MCF 10A (cell line): ENCODE measurements around the gene ARHGAP10. TPM values are rescaled to one million over a fixed set of nuclear protein-coding genes. Genes with fewer than 3 reads are reported as not detected.

ENCODE experiments used
- BruUV-seq: library from RNA; stranded (reverse); fragments of 400-500 nt; replicated peaks from 2 replicates; lab custom pipeline; 2021; lab: Mats Ljungman, UMichigan
- CTCF ChIA-PET: fragments of 300-600 bp; sonication (Branson Sonifier 250); formaldehyde crosslinking; extraction: SDS; loops from one replicate; lab custom pipeline; 2021; ENCODE audit warnings: antibody characterized with exemption, inconsistent platforms; lab: Yijun Ruan, JAX
- POLR2A ChIA-PET: fragments of 300-600, 350-650 bp; sonication (Branson Sonifier 250); formaldehyde crosslinking; extraction: SDS; loops from one replicate; lab custom pipeline; 2020; ENCODE audit warnings: antibody characterized with exemption, inconsistent platforms; lab: Yijun Ruan, JAX
- DNase-seq: peaks from one replicate; pipeline ENCODE4 v3.0.0-alpha.2; 2018; ENCODE audit not compliant: unreplicated experiment
- H3K27ac Mint-ChIP-seq: one replicate; pipeline ENCODE4 v1.8.0; 2022; ENCODE audit warnings: mild to moderate bottlenecking, low read depth, mixed read lengths; ENCODE audit not compliant: unreplicated experiment
- H3K27me3 Mint-ChIP-seq: one replicate; pipeline ENCODE4 v1.8.0; 2022; ENCODE audit warnings: mixed read lengths; ENCODE audit not compliant: insufficient read depth, unreplicated experiment
- H3K36me3 Mint-ChIP-seq: one replicate; pipeline ENCODE4 v1.8.0; 2022; ENCODE audit warnings: mild to moderate bottlenecking, moderate library complexity, mixed read lengths; ENCODE audit not compliant: insufficient read depth, unreplicated experiment
- H3K4me1 Mint-ChIP-seq: one replicate; pipeline ENCODE4 v1.8.0; 2022; ENCODE audit warnings: mixed read lengths; ENCODE audit not compliant: insufficient read depth, unreplicated experiment
- H3K4me3 Mint-ChIP-seq: one replicate; pipeline ENCODE4 v1.8.0; 2022; ENCODE audit warnings: mild to moderate bottlenecking, moderate library complexity, mixed read lengths; ENCODE audit not compliant: unreplicated experiment
- H3K9me3 Mint-ChIP-seq: one replicate; pipeline ENCODE4 v1.8.0; 2022; ENCODE audit warnings: mixed read lengths; ENCODE audit not compliant: unreplicated experiment
- intact Hi-C: fragments of 100-400 bp; cut with micrococcal nuclease; formaldehyde crosslinking; loops from 2 replicates; pipeline ENCODE4 v1.14.1; 2022
- total RNA-seq: library from RNA; stranded (reverse); gene quantifications from 2 replicates; pipeline ENCODE4 v1.2.3, GENCODE V29; 2022
- TF ChIP-seq, protein P1 (sequence below): fragments of 200-600 bp; IDR thresholded peaks from one replicate; pipeline ENCODE4 v1.8.0; 2022; ENCODE audit warnings: antibody characterized with exemption, mild to moderate bottlenecking; ENCODE audit not compliant: unreplicated experiment

Gene ARHGAP10
- total RNA-seq, 1 experiment from 2014 or later = 22.4 TPM

DNA sequence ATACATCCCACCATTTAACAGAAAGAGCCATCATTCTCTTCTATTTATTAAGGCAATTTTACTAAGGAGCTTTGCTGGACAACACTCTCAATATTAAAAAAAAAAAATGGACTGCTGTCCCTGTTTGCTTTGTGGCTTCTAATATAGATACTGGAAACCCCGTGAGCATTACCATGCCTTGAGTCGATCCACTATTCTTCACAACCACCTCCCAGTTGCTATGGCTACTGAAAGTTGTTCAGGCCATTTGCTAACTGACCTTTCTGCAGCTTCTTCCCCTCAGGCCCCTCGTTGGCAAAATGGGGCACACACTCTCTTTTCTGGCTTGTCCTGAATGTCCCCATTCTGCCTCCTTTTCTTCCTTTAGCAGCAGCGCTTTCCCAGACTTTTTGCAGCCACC is 369.9 kb downstream of the ARHGAP10 start:
- DNase-seq = no peak
- Mint-ChIP-seq H3K27ac (no peak overlapping the region), H3K4me1 (no peaks in the 10 kb centered on the region), H3K4me3 (no peak overlapping the region), H3K27me3 (no peaks in the 10 kb centered on the region), H3K9me3 (no peaks in the 10 kb centered on the region), H3K36me3 (no peaks in the 10 kb centered on the region)
- intact Hi-C loops = no loop called here
- ChIA-PET POLR2A (no interaction called here), CTCF (interaction anchor here (0.6 to 0.7 kb wide), 2 partner anchors 458 to 1228 kb away, joined by 3 read pairs; no protein-coding TSS in a partner anchor)
- no TSS peak for BruUV-seq
- TF ChIP-seq, protein P1, sequence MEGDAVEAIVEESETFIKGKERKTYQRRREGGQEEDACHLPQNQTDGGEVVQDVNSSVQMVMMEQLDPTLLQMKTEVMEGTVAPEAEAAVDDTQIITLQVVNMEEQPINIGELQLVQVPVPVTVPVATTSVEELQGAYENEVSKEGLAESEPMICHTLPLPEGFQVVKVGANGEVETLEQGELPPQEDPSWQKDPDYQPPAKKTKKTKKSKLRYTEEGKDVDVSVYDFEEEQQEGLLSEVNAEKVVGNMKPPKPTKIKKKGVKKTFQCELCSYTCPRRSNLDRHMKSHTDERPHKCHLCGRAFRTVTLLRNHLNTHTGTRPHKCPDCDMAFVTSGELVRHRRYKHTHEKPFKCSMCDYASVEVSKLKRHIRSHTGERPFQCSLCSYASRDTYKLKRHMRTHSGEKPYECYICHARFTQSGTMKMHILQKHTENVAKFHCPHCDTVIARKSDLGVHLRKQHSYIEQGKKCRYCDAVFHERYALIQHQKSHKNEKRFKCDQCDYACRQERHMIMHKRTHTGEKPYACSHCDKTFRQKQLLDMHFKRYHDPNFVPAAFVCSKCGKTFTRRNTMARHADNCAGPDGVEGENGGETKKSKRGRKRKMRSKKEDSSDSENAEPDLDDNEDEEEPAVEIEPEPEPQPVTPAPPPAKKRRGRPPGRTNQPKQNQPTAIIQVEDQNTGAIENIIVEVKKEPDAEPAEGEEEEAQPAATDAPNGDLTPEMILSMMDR = no peak

DNA sequence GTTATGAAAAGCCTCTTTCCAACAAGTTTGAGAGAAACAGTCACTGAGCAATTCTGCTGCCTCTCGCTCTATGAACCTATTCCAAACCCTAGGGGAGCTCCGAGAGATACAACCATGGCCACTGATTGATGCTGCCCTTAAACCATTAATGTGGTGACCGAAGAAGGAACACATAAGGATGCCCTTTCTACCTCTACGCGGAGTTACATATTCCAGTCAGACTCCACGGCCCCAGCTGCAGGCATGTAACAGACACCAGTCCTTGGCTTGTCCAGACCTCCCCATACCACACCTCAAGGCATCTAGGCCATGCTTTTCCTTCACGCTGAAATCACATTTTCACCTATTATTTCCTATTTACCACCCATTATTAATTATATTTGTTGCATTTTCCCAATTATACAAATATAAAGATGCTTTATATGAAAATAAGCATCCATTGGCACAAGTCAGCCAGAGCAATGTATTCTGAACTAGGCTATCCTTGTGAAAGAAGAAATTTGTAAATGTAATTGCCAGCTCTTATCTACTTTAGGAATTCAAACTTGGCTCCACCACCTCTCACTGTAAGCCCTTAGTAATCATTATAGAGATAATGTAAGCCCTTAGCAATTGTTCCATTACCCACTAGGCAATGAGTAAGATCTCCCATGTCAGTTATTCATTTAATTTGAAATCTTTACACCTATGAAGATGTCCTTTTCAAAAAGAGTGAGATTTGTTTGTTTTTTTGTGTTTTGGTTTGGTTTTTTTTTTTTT is 371.9 kb downstream of the ARHGAP10 start:
- H3K27me3 Mint-ChIP-seq = no peaks in the 10 kb centered on the region
- POLR2A ChIA-PET = no interaction called here
- BruUV-seq = no TSS peak
- no peaks in the 10 kb centered on the region for H3K4me1 Mint-ChIP-seq
- no peaks in the 10 kb centered on the region for H3K36me3 Mint-ChIP-seq
- DNase-seq = no peak
- intact Hi-C loops = no loop called here
- no peaks in the 10 kb centered on the region for H3K9me3 Mint-ChIP-seq
- TF ChIP-seq, protein P1 = no peak
- CTCF ChIA-PET = interaction anchor here (0.7 kb wide), 1 partner anchor 1958 kb away, joined by 3 read pairs; no protein-coding TSS in a partner anchor
- H3K27ac Mint-ChIP-seq = no peak overlapping the region
- H3K4me3 Mint-ChIP-seq = no peak overlapping the region

DNA sequence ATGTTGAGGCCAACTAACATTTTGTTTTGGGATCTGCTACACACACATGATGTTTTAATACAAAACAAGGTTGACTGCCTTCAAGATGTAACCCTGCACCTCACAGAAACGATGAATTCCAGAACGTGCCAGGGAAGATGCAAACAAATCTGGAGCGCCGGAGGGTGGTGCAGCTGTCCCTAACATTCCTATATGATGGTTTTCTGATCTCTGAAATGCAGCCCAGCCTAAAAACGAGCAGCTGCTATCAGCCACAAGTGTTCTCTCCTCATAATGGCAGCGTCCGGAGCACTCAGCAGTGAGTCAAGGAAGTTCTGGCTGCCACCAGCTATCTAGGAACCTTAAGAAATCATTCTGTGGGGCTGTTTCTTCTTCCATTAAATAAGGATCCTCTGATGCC is 376.9 kb downstream of the ARHGAP10 start:
- CTCF ChIA-PET = no interaction called here
- Mint-ChIP-seq H3K27ac (no peak overlapping the region), H3K9me3 (no peaks in the 10 kb centered on the region), H3K27me3 (no peaks in the 10 kb centered on the region), H3K36me3 (no peaks in the 10 kb centered on the region), H3K4me3 (no peak overlapping the region), H3K4me1 (peaks cover 9% of the 10 kb centered on the region)
- no peak for DNase-seq
- BruUV-seq = no TSS peak
- POLR2A ChIA-PET = no interaction called here
- intact Hi-C loops = no loop called here
- TF ChIP-seq, protein P1 = no peak

DNA sequence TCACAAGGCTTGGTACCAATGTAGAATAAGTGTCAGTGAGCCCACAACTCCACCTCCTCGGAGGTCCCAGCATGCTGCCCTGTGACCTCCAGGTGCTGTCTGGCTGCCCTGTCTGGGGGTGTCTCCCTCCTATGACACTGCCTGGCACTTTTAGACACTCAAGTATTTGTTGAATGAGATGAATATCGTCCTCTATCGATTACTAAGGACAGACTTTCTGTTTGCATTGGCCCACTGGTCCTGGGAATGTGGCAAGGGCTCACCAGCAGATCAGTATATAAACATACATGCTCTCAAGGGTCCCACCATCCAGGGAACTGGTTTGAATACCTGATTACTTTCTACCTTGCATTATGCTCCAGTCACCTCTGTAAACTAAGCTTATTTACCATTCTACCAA is 377.3 kb downstream of the ARHGAP10 start:
- H3K27me3 Mint-ChIP-seq = no peaks in the 10 kb centered on the region
- H3K27ac Mint-ChIP-seq = no peak overlapping the region
- no peaks in the 10 kb centered on the region for H3K9me3 Mint-ChIP-seq
- intact Hi-C loops = no loop called here
- H3K4me3 Mint-ChIP-seq = no peak overlapping the region
- no peaks in the 10 kb centered on the region for H3K36me3 Mint-ChIP-seq
- POLR2A ChIA-PET = no interaction called here
- TF ChIP-seq, protein P1 = no peak
- BruUV-seq = no TSS peak
- CTCF ChIA-PET = no interaction called here
- no peak for DNase-seq
- peaks cover 9% of the 10 kb centered on the region for H3K4me1 Mint-ChIP-seq
